ENCODE measurements around the gene DGUOK.
"Not testable (repeated sequence)": the region's sequence is repeated elsewhere in the genome, so short reads cannot be mapped to it uniquely, and the experiment has no call there.

The DGUOK gene

GRCh38 chr2:73886357-73886756 lies 40.3 kb upstream of the DGUOK start:
- H3K14ac ChIP-seq (ENCODE audit: low read length) = no peak overlapping the region
- H3K27ac ChIP-seq (replicated peaks; ENCODE audit: low read length) = no peak overlapping the region
- H3K4me1 ChIP-seq (ENCODE audit: control insufficient read depth in 2 of 2, insufficient read depth in 1 of 2, low read depth in 1 of 2, low read length in 2 of 2) = peaks cover 0 to 3% of the 10 kb centered on the region in 2 donors
- H2AFZ ChIP-seq (ENCODE audit: low read length) = no peak overlapping the region
- H3K79me1 ChIP-seq (ENCODE audit: low read depth, low read length) = no peaks in the 10 kb centered on the region
- no peak overlapping the region for H2BK120ac ChIP-seq (ENCODE audit: low read depth, low read length)
- H3K4ac ChIP-seq (ENCODE audit: low read length) = no peak overlapping the region
- no peaks in the 10 kb centered on the region for H3K36me3 ChIP-seq (replicated peaks in 1 of 2; ENCODE audit: control insufficient read depth in 2 of 2, insufficient read depth in 2 of 2, low read length in 2 of 2)
- no peak overlapping the region for H2BK5ac ChIP-seq (ENCODE audit: low read length)
- H2BK15ac ChIP-seq (ENCODE audit: low read length) = no peak overlapping the region
- no peak overlapping the region for H4K8ac ChIP-seq (ENCODE audit: low read depth, low read length)
- no peak overlapping the region for H3K4me2 ChIP-seq (ENCODE audit: insufficient read depth, low read length, poor library complexity, severe bottlenecking)
- no peak overlapping the region for H3K9ac ChIP-seq (ENCODE audit: low read depth, low read length, poor library complexity)
- no peak overlapping the region for H3K18ac ChIP-seq (ENCODE audit: low read length)
- no peak overlapping the region for H4K91ac ChIP-seq (ENCODE audit: low read depth, low read length, poor library complexity)
- no peak overlapping the region for H2BK12ac ChIP-seq (ENCODE audit: low read length)
- H3K9me3 ChIP-seq (replicated peaks in 1 of 2; ENCODE audit: control insufficient read depth in 2 of 2, insufficient read depth in 1 of 2, low read depth in 1 of 2, low read length in 2 of 2) = no peaks in the 10 kb centered on the region
- no CpG with 5 or more reads among the region's 4 CpGs for whole genome bisulfite sequencing, 2 donors (ENCODE audit: extremely low coverage in 2 of 2, insufficient read length in 2 of 2, insufficient replicate concordance in 1 of 2)
- no peak overlapping the region for H3K4me3 ChIP-seq (ENCODE audit: low read length in 2 of 2)
- no peak overlapping the region for H2AK5ac ChIP-seq (ENCODE audit: low read depth, low read length)
- peaks cover 0 to 7% (median 0%) of the 10 kb centered on the region in 3 experiments for H3K27me3 ChIP-seq (ENCODE audit: control insufficient read depth in 3 of 3, insufficient read depth in 3 of 3, low read depth in 1 of 3, low read length in 3 of 3)
- no peak overlapping the region for H3K23ac ChIP-seq (ENCODE audit: low read depth, low read length, poor library complexity)
- no peak for DNase-seq (ENCODE audit: low spot score)

GRCh38 chr2:73887596-73888353 lies 38.9 kb upstream of the DGUOK start:
- no CpG with 5 or more reads among the region's 11 CpGs for WGBS, 2 donors (ENCODE audit: extremely low coverage in 2 of 2, insufficient read length in 2 of 2, insufficient replicate concordance in 1 of 2)
- H3K9me3 ChIP-seq (replicated peaks in 1 of 2; ENCODE audit: control insufficient read depth in 2 of 2, insufficient read depth in 1 of 2, low read depth in 1 of 2, low read length in 2 of 2); H3K23ac ChIP-seq (ENCODE audit: low read depth, low read length, poor library complexity); H3K4me2 ChIP-seq (ENCODE audit: insufficient read depth, low read length, poor library complexity, severe bottlenecking); H3K36me3 ChIP-seq (replicated peaks in 1 of 2; ENCODE audit: control insufficient read depth in 2 of 2, insufficient read depth in 2 of 2, low read length in 2 of 2); H3K79me1 ChIP-seq (ENCODE audit: low read depth, low read length); H3K14ac ChIP-seq (ENCODE audit: low read length); H4K91ac ChIP-seq (ENCODE audit: low read depth, low read length, poor library complexity); H3K4me3 ChIP-seq (ENCODE audit: low read length in 2 of 2); H3K18ac ChIP-seq (ENCODE audit: low read length); H2AK5ac ChIP-seq (ENCODE audit: low read depth, low read length); H3K9ac ChIP-seq (ENCODE audit: low read depth, low read length, poor library complexity); H2BK15ac ChIP-seq (ENCODE audit: low read length); DNase-seq (ENCODE audit: low spot score); H2BK12ac ChIP-seq (ENCODE audit: low read length); H3K27ac ChIP-seq (replicated peaks; ENCODE audit: low read length); H2BK120ac ChIP-seq (ENCODE audit: low read depth, low read length); H4K8ac ChIP-seq (ENCODE audit: low read depth, low read length); H3K4ac ChIP-seq (ENCODE audit: low read length); H3K4me1 ChIP-seq (ENCODE audit: control insufficient read depth in 2 of 2, insufficient read depth in 1 of 2, low read depth in 1 of 2, low read length in 2 of 2); H2AFZ ChIP-seq (ENCODE audit: low read length); H2BK5ac ChIP-seq (ENCODE audit: low read length): not testable (repeated sequence)
- peaks cover 0 to 15% (median 0%) of the 10 kb centered on the region in 3 experiments for H3K27me3 ChIP-seq (ENCODE audit: control insufficient read depth in 3 of 3, insufficient read depth in 3 of 3, low read depth in 1 of 3, low read length in 3 of 3)

GRCh38 chr2:73888388-73888787 lies 38.3 kb upstream of the DGUOK start:
- DNase-seq (ENCODE audit: low spot score) = no peak
- Histone ChIP-seq H3K9me3 (replicated peaks in 1 of 2; ENCODE audit: control insufficient read depth in 2 of 2, insufficient read depth in 1 of 2, low read depth in 1 of 2, low read length in 2 of 2) (no peaks in the 10 kb centered on the region), H3K9ac (ENCODE audit: low read depth, low read length, poor library complexity) (no peak overlapping the region), H2AFZ (ENCODE audit: low read length) (no peak overlapping the region), H2AK5ac (ENCODE audit: low read depth, low read length) (no peak overlapping the region), H2BK5ac (ENCODE audit: low read length) (no peak overlapping the region), H3K27ac (replicated peaks; ENCODE audit: low read length) (no peak overlapping the region), H2BK12ac (ENCODE audit: low read length) (no peak overlapping the region), H3K4me3 (ENCODE audit: low read length in 2 of 2) (no peak overlapping the region), H3K4ac (ENCODE audit: low read length) (no peak overlapping the region), H3K4me1 (ENCODE audit: control insufficient read depth in 2 of 2, insufficient read depth in 1 of 2, low read depth in 1 of 2, low read length in 2 of 2) (peaks cover 0 to 3% of the 10 kb centered on the region in 2 donors), H3K79me1 (ENCODE audit: low read depth, low read length) (no peaks in the 10 kb centered on the region), H3K27me3 (ENCODE audit: control insufficient read depth in 3 of 3, insufficient read depth in 3 of 3, low read depth in 1 of 3, low read length in 3 of 3) (peaks cover 0 to 18% (median 0%) of the 10 kb centered on the region in 3 experiments), H3K18ac (ENCODE audit: low read length) (no peak overlapping the region), H2BK15ac (ENCODE audit: low read length) (no peak overlapping the region), H3K23ac (ENCODE audit: low read depth, low read length, poor library complexity) (no peak overlapping the region), H3K4me2 (ENCODE audit: insufficient read depth, low read length, poor library complexity, severe bottlenecking) (no peak overlapping the region), H3K14ac (ENCODE audit: low read length) (no peak overlapping the region), H4K8ac (ENCODE audit: low read depth, low read length) (no peak overlapping the region), H2BK120ac (ENCODE audit: low read depth, low read length) (no peak overlapping the region), H4K91ac (ENCODE audit: low read depth, low read length, poor library complexity) (no peak overlapping the region), H3K36me3 (replicated peaks in 1 of 2; ENCODE audit: control insufficient read depth in 2 of 2, insufficient read depth in 2 of 2, low read length in 2 of 2) (no peaks in the 10 kb centered on the region)
- no CpG with 5 or more reads among the region's 2 CpGs for WGBS, 2 donors (ENCODE audit: extremely low coverage in 2 of 2, insufficient read length in 2 of 2, insufficient replicate concordance in 1 of 2)

- H2BK15ac ChIP-seq (ENCODE audit: low read length) = no peak overlapping the region
- H3K4me2 ChIP-seq (ENCODE audit: insufficient read depth, low read length, poor library complexity, severe bottlenecking) = no peak overlapping the region
- H3K9me3 ChIP-seq (replicated peaks in 1 of 2; ENCODE audit: control insufficient read depth in 2 of 2, insufficient read depth in 1 of 2, low read depth in 1 of 2, low read length in 2 of 2) = no peaks in the 10 kb centered on the region
- no peak overlapping the region for H3K4ac ChIP-seq (ENCODE audit: low read length)
- H2BK5ac ChIP-seq (ENCODE audit: low read length) = no peak overlapping the region
- no peak for DNase-seq (ENCODE audit: low spot score)
- no peak overlapping the region for H3K18ac ChIP-seq (ENCODE audit: low read length)
- no peak overlapping the region for H3K14ac ChIP-seq (ENCODE audit: low read length)
- no peak overlapping the region for H3K4me3 ChIP-seq (ENCODE audit: low read length in 2 of 2)
- no peaks in the 10 kb centered on the region for H3K36me3 ChIP-seq (replicated peaks in 1 of 2; ENCODE audit: control insufficient read depth in 2 of 2, insufficient read depth in 2 of 2, low read length in 2 of 2)
- H3K27ac ChIP-seq (replicated peaks; ENCODE audit: low read length) = no peak overlapping the region
- no CpG with 5 or more reads among the region's 5 CpGs for WGBS, 2 donors (ENCODE audit: extremely low coverage in 2 of 2, insufficient read length in 2 of 2, insufficient replicate concordance in 1 of 2)
- H3K27me3 ChIP-seq (ENCODE audit: control insufficient read depth in 3 of 3, insufficient read depth in 3 of 3, low read depth in 1 of 3, low read length in 3 of 3) = peaks cover 0 to 23% (median 0%) of the 10 kb centered on the region in 3 experiments
- H2AK5ac ChIP-seq (ENCODE audit: low read depth, low read length) = no peak overlapping the region
- no peak overlapping the region for H2BK120ac ChIP-seq (ENCODE audit: low read depth, low read length)
- H2AFZ ChIP-seq (ENCODE audit: low read length) = no peak overlapping the region
- H3K79me1 ChIP-seq (ENCODE audit: low read depth, low read length) = no peaks in the 10 kb centered on the region
- H3K9ac ChIP-seq (ENCODE audit: low read depth, low read length, poor library complexity) = no peak overlapping the region
- no peak overlapping the region for H4K8ac ChIP-seq (ENCODE audit: low read depth, low read length)
- no peak overlapping the region for H2BK12ac ChIP-seq (ENCODE audit: low read length)
- H4K91ac ChIP-seq (ENCODE audit: low read depth, low read length, poor library complexity) = no peak overlapping the region
- H3K4me1 ChIP-seq (ENCODE audit: control insufficient read depth in 2 of 2, insufficient read depth in 1 of 2, low read depth in 1 of 2, low read length in 2 of 2) = peaks cover 0 to 3% of the 10 kb centered on the region in 2 donors
- no peak overlapping the region for H3K23ac ChIP-seq (ENCODE audit: low read depth, low read length, poor library complexity)
Measured at GRCh38 chr2:73889206-73889605, 37.5 kb upstream of the DGUOK start.
